OCI-LY7 (cell line): ENCODE results near the gene SFSWAP. TPM values are rescaled to one million over a fixed set of nuclear protein-coding genes. Genes with fewer than 3 reads are reported as not detected.

ENCODE experiments used
- BruUV-seq: library from RNA; stranded (reverse); fragments of 400-500 nt; replicated peaks from 2 replicates; lab custom pipeline; 2021; lab: Mats Ljungman, UMichigan
- CTCF ChIA-PET: fragments of 300-600 bp; sonication (Branson Sonifier 250); formaldehyde crosslinking; loops from one replicate; lab custom pipeline; 2022; ENCODE audit warnings: antibody characterized with exemption; ENCODE audit not compliant: unreplicated experiment; lab: Charles Lee
- POLR2A ChIA-PET: fragments of 300-600 bp; sonication (Branson Sonifier 250); formaldehyde crosslinking; loops from one replicate; lab custom pipeline; 2022; ENCODE audit warnings: antibody characterized with exemption; lab: Charles Lee
- DNase-seq: peaks from one replicate; pipeline ENCODE4 v3.0.0-alpha.2; 2015; ENCODE audit warnings: low spot score
- H2AFZ ChIP-seq: fragments of 200-600 bp; sonication (generic), shearing (Covaris generic); 2 replicates; pipeline ENCODE4 v1.6.1; 2014; ENCODE audit warnings: mild to moderate bottlenecking, antibody characterized with exemption, low read length, moderate library complexity
- H3K27ac ChIP-seq: fragments of 200-600 bp; sonication (generic); 2 replicates; pipeline ENCODE4 v1.5.1; 2014; ENCODE audit warnings: mixed run types, low read depth, mild to moderate bottlenecking, moderate library complexity, low read length, inconsistent platforms; ENCODE audit not compliant: poor library complexity, severe bottlenecking
- H3K36me3 ChIP-seq: fragments of 200-600 bp; sonication (generic); 2 replicates; pipeline ENCODE4 v1.6.1; 2014; ENCODE audit warnings: mild to moderate bottlenecking, antibody characterized with exemption, low read length, moderate library complexity, mixed read lengths; ENCODE audit not compliant: insufficient read depth
- H3K4me1 ChIP-seq: fragments of 200-600 bp; sonication (generic); 2 replicates; pipeline ENCODE4 v1.5.1; 2014; ENCODE audit warnings: mild to moderate bottlenecking, low read length; ENCODE audit not compliant: insufficient read depth, poor library complexity, severe bottlenecking
- H3K4me2 ChIP-seq: fragments of 200-600 bp; sonication (generic); 2 replicates; pipeline ENCODE4 v1.6.1; 2014; ENCODE audit warnings: mild to moderate bottlenecking, low read length
- H3K4me3 ChIP-seq: fragments of 200-600 bp; sonication (generic); 2 replicates; pipeline ENCODE4 v1.5.1; 2014; ENCODE audit warnings: mild to moderate bottlenecking, low read depth, low read length; ENCODE audit not compliant: poor library complexity, severe bottlenecking
- H3K79me2 ChIP-seq: fragments of 200-600 bp; sonication (generic); 2 replicates; pipeline ENCODE4 v1.6.1; 2016; ENCODE audit warnings: low read depth, mild to moderate bottlenecking, low read length, moderate library complexity, mixed read lengths; ENCODE audit not compliant: insufficient read depth
- H3K9me2 ChIP-seq: fragments of 200-600 bp; sonication (generic); 2 replicates; pipeline ENCODE4 v1.6.1; 2016; ENCODE audit warnings: mild to moderate bottlenecking, low read length, mixed read lengths; ENCODE audit not compliant: insufficient read depth
- H3K9me3 ChIP-seq: fragments of 200-600 bp; sonication (generic); 2 replicates; pipeline ENCODE4 v1.6.1; 2014; ENCODE audit warnings: mild to moderate bottlenecking, mixed run types, low read length, mixed read lengths
- H4K20me1 ChIP-seq: fragments of 200-600 bp; sonication (generic); 2 replicates; pipeline ENCODE4 v1.6.1; 2014; ENCODE audit warnings: mild to moderate bottlenecking, antibody characterized with exemption, low read length, moderate library complexity, mixed read lengths; ENCODE audit not compliant: insufficient read depth
- CTCF ChIP-seq: fragments of 200-600 bp; sonication (generic); conservative IDR thresholded peaks from 2 replicates; pipeline ENCODE4 v1.5.1; 2014; ENCODE audit warnings: mild to moderate bottlenecking, antibody characterized with exemption, low read length, moderate library complexity, mixed read lengths
- EZH2phosphoT487 ChIP-seq: fragments of 200-600 bp; sonication (generic); IDR thresholded peaks from 2 replicates; pipeline ENCODE4 v1.6.1; 2018; ENCODE audit warnings: low read depth, borderline replicate concordance, mild to moderate bottlenecking, mixed run types, antibody characterized with exemption, low read length, moderate library complexity, mixed read lengths
- intact Hi-C: fragments of 100-400 bp; cut with micrococcal nuclease; formaldehyde crosslinking; loops from one replicate; pipeline ENCODE4 v1.10.0; 2022; ENCODE audit not compliant: unreplicated experiment
- total RNA-seq, 2 experiments: library from RNA; depleted of rRNA in 1 of 2; stranded (reverse); fragments of >200 nt in 1 of 2; shearing (Covaris generic) in 1 of 2; gene quantifications; 2 replicates each; pipeline ENCODE4 v1.2.3, GENCODE V29; 2014 to 2022

Gene SFSWAP
- total RNA-seq, 2 experiments from 2014 or later, result 54.0 to 87.1 TPM

GRCh38 chr12:131787143-131787660 is 76.3 kb downstream of the SFSWAP start:
- H3K36me3 ChIP-seq, result peaks cover 93% of the 10 kb centered on the region
- intact Hi-C loops, result no loop called here
- no peak overlapping the region for H3K4me3 ChIP-seq
- no peaks in the 10 kb centered on the region for H3K9me2 ChIP-seq
- TF ChIP-seq EZH2phosphoT487, result no peak
- TF ChIP-seq CTCF, result no peak
- POLR2A ChIA-PET, result no interaction called here
- H2AFZ ChIP-seq, result no peak overlapping the region
- H3K4me2 ChIP-seq, result no peak overlapping the region
- H4K20me1 ChIP-seq, result no peaks in the 10 kb centered on the region
- H3K79me2 ChIP-seq, result no peaks in the 10 kb centered on the region
- H3K4me1 ChIP-seq, result no peaks in the 10 kb centered on the region
- BruUV-seq, result no TSS peak
- no peak for DNase-seq
- no peaks in the 10 kb centered on the region for H3K9me3 ChIP-seq
- CTCF ChIA-PET, result no interaction called here
- H3K27ac ChIP-seq, result no peak overlapping the region

GRCh38 chr12:131788070-131788469 is 77.2 kb downstream of the SFSWAP start:
- no peak for DNase-seq
- intact Hi-C loops, result no loop called here
- Histone ChIP-seq H3K4me1 (no peaks in the 10 kb centered on the region), H4K20me1 (no peaks in the 10 kb centered on the region), H3K4me2 (no peak overlapping the region), H3K36me3 (peaks cover 92% of the 10 kb centered on the region), H3K79me2 (no peaks in the 10 kb centered on the region), H3K4me3 (no peak overlapping the region), H3K9me2 (no peaks in the 10 kb centered on the region), H3K9me3 (no peaks in the 10 kb centered on the region), H3K27ac (no peak overlapping the region), H2AFZ (no peak overlapping the region)
- no TSS peak for BruUV-seq
- TF ChIP-seq CTCF (no peak), EZH2phosphoT487 (no peak)
- ChIA-PET POLR2A (interaction anchor here (0.6 to 1.2 kb wide), 2 partner anchors 9 to 194 kb away, joined by 3 read pairs; no protein-coding TSS in a partner anchor), CTCF (no interaction called here)

GRCh38 chr12:131789638-131790037 is 78.7 kb downstream of the SFSWAP start:
- no TSS peak for BruUV-seq
- Histone ChIP-seq H3K4me2 (no peak overlapping the region), H2AFZ (no peak overlapping the region), H3K4me3 (no peak overlapping the region), H3K79me2 (no peaks in the 10 kb centered on the region), H3K4me1 (no peaks in the 10 kb centered on the region), H4K20me1 (no peaks in the 10 kb centered on the region), H3K9me3 (no peaks in the 10 kb centered on the region), H3K27ac (no peak overlapping the region), H3K36me3 (peaks cover 95% of the 10 kb centered on the region), H3K9me2 (no peaks in the 10 kb centered on the region)
- intact Hi-C loops, result no loop called here
- CTCF ChIA-PET, result no interaction called here
- no peak for DNase-seq
- POLR2A ChIA-PET, result interaction anchor here (1.2 kb wide), 1 partner anchor 9 kb away, joined by 9 read pairs; no protein-coding TSS in a partner anchor
- no peak for TF ChIP-seq EZH2phosphoT487
